PC-9 (cell line): ENCODE results near the gene CRTC1.

Experiments used
- EZH2 ChIP-seq: fragments of 200-600 bp; sonication (generic); IDR thresholded peaks from 2 replicates; pipeline ENCODE4 v1.8.0; 2017; ENCODE audit warnings: antibody characterized with exemption, low read depth
- TF ChIP-seq, protein P1 (sequence below): fragments of 200-600 bp; sonication (generic); conservative IDR thresholded peaks from 2 replicates; pipeline ENCODE4 v1.6.1; 2017; ENCODE audit warnings: mixed run types, antibody characterized with exemption, mild to moderate bottlenecking, moderate library complexity

DNA sequence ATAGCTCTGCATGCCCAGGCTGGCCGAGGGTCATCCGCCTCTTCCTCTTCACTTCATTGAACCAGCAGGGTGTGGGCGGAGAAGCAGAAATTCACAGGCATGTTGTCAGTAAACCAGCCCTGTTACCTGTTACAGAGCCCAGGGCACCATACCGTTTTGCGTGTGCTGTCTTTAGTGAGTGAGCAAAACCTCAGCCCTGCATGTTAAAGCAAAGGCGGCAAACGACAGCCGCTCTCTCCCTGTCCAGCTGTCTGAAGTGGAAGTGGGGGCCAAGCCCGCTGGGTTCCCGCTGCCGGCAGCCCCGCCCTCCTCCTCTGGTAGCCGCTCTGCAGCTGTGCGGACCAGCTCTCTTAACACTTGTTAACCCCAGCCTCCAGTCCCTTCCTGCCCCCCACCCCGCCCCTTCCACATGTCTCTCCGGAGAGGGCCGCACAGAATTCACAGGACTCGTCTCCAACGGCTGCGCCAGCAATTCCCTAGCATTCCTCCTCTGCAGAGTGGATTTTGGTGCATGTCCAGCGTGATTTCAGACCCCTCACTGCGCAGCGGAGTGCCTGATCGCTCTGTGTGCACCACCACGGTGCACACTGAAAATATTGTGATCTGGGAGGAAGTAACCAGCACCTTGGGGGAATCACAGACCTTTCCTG lies 34.0 kb upstream of the CRTC1 start:
- no peak for TF ChIP-seq EZH2
- TF ChIP-seq, protein P1, sequence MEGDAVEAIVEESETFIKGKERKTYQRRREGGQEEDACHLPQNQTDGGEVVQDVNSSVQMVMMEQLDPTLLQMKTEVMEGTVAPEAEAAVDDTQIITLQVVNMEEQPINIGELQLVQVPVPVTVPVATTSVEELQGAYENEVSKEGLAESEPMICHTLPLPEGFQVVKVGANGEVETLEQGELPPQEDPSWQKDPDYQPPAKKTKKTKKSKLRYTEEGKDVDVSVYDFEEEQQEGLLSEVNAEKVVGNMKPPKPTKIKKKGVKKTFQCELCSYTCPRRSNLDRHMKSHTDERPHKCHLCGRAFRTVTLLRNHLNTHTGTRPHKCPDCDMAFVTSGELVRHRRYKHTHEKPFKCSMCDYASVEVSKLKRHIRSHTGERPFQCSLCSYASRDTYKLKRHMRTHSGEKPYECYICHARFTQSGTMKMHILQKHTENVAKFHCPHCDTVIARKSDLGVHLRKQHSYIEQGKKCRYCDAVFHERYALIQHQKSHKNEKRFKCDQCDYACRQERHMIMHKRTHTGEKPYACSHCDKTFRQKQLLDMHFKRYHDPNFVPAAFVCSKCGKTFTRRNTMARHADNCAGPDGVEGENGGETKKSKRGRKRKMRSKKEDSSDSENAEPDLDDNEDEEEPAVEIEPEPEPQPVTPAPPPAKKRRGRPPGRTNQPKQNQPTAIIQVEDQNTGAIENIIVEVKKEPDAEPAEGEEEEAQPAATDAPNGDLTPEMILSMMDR: no peak
